CD4-positive, alpha-beta T cell treated with Interleukin-4 for 1 hour (primary cell): Measurements from ENCODE around the gene PRPF40A.

Experiments used
- DNase-seq, 2 donors: peaks; one replicate each; pipeline ENCODE4 v3.0.0-alpha.2; 2020 to 2022

Gene PRPF40A

GRCh38 chr2:152716805-152717227 lies 445 bp downstream of the PRPF40A start:
- DNase-seq: peak in 1 of 2 donors; percentile 39

- peak; percentile 23 to 43 for DNase-seq
These were observed 1.3 kb downstream of the PRPF40A start for GRCh38 chr2:152715854-152716428.

GRCh38 chr2:152715112-152715511 lies 2.1 kb downstream of the PRPF40A start:
- no peak for DNase-seq

GRCh38 chr2:152710713-152711112 lies 6.5 kb downstream of the PRPF40A start:
- no peak for DNase-seq

GRCh38 chr2:152708742-152709141 lies 8.5 kb downstream of the PRPF40A start:
- DNase-seq: no peak

- no peak for DNase-seq
These were observed 10.7 kb downstream of the PRPF40A start for GRCh38 chr2:152706477-152707021.

GRCh38 chr2:152701198-152701597 lies 16.1 kb downstream of the PRPF40A start:
- no peak for DNase-seq

- no peak for DNase-seq
These were observed 20.8 kb downstream of the PRPF40A start for GRCh38 chr2:152696476-152696875.

GRCh38 chr2:152695763-152696162 lies 21.5 kb downstream of the PRPF40A start:
- no peak for DNase-seq

- DNase-seq: peak; percentile 37 to 72
These were observed 23.1 kb downstream of the PRPF40A start for GRCh38 chr2:152694161-152694661.

- no peak for DNase-seq
These were observed 24.2 kb downstream of the PRPF40A start for GRCh38 chr2:152693033-152693432.

GRCh38 chr2:152686321-152686720 lies 30.9 kb downstream of the PRPF40A start:
- DNase-seq: no peak

- DNase-seq: no peak
These were observed 33.9 kb downstream of the PRPF40A start for GRCh38 chr2:152683400-152683799.

- no peak for DNase-seq
These were observed 34.6 kb downstream of the PRPF40A start for GRCh38 chr2:152682663-152683062.

- no peak for DNase-seq
These were observed 38.5 kb downstream of the PRPF40A start for GRCh38 chr2:152678808-152679207.

- no peak for DNase-seq
These were observed 40.8 kb downstream of the PRPF40A start for GRCh38 chr2:152676461-152676860.

GRCh38 chr2:152674334-152674733 lies 42.9 kb downstream of the PRPF40A start:
- no peak for DNase-seq

- no peak for DNase-seq
These were observed 52.5 kb downstream of the PRPF40A start for GRCh38 chr2:152664725-152665124.

GRCh38 chr2:152661076-152661475 lies 56.2 kb downstream of the PRPF40A start:
- DNase-seq: no peak

- no peak for DNase-seq
These were observed 59.0 kb downstream of the PRPF40A start for GRCh38 chr2:152658221-152658620.

GRCh38 chr2:152657043-152657442 lies 60.2 kb downstream of the PRPF40A start:
- DNase-seq: no peak

GRCh38 chr2:152655880-152656279 lies 61.4 kb downstream of the PRPF40A start:
- DNase-seq: no peak

GRCh38 chr2:152651834-152652233 lies 65.4 kb downstream of the PRPF40A start:
- no peak for DNase-seq

- DNase-seq: no peak
These were observed 66.4 kb downstream of the PRPF40A start for GRCh38 chr2:152650768-152651371.
